Liver (tissue), 9 donors: ENCODE measurements around the gene NR5A1. TPM values are rescaled to one million over a fixed set of nuclear protein-coding genes. Genes with fewer than 3 reads are reported as not detected.

Source experiments
- DNase-seq: peaks from one replicate; pipeline ENCODE4 v3.0.0-alpha.2; 2017; ENCODE audit warnings: low spot score
- H3K27ac ChIP-seq, 2 donors: one replicate each; pipeline ENCODE4 v1.7.0; 2013; ENCODE audit warnings: inconsistent platforms in 2 of 2, low read length in 2 of 2, control low read depth in 1 of 2, low read depth in 1 of 2, mild to moderate bottlenecking in 1 of 2
- H3K27me3 ChIP-seq, 4 donors: one replicate each; pipeline versions ENCODE4 v1.6.1 to v1.7.0; 2013; ENCODE audit warnings: low read length in 3 of 4, inconsistent platforms in 1 of 4, mild to moderate bottlenecking in 1 of 4, moderate library complexity in 1 of 4; ENCODE audit not compliant: control insufficient read depth in 4 of 4, insufficient read depth in 4 of 4
- H3K36me3 ChIP-seq, 4 donors: one replicate each; pipeline versions ENCODE4 v1.6.1 to v1.7.0; 2013; ENCODE audit warnings: low read length in 3 of 4, mild to moderate bottlenecking in 3 of 4, low read depth in 1 of 4, moderate library complexity in 1 of 4; ENCODE audit not compliant: control insufficient read depth in 4 of 4, insufficient read depth in 3 of 4
- H3K4me1 ChIP-seq, 4 donors: one replicate each; pipeline versions ENCODE4 v1.6.1 to v1.7.0; 2013; ENCODE audit warnings: low read length in 3 of 4, mild to moderate bottlenecking in 3 of 4, moderate library complexity in 1 of 4; ENCODE audit not compliant: control insufficient read depth in 4 of 4, insufficient read depth in 4 of 4
- H3K4me3 ChIP-seq, 3 donors: one replicate each; pipeline versions ENCODE4 v1.6.1 to v1.7.0; 2013; ENCODE audit warnings: low read length in 3 of 3, control low read depth in 1 of 3, low read depth in 1 of 3, mild to moderate bottlenecking in 1 of 3
- H3K9ac ChIP-seq, 2 donors: one replicate each; pipeline ENCODE4 v1.7.0; 2013; ENCODE audit warnings: low read length in 2 of 2, mild to moderate bottlenecking in 2 of 2, moderate library complexity in 2 of 2, control low read depth in 1 of 2, low read depth in 1 of 2
- H3K9me3 ChIP-seq, 4 donors: one replicate each; pipeline versions ENCODE4 v1.6.1 to v1.7.0; 2013; ENCODE audit warnings: low read length in 3 of 4; ENCODE audit not compliant: control insufficient read depth in 4 of 4
- EGR1 ChIP-seq, 2 donors: IDR thresholded peaks; 2 replicates each; pipeline ENCODE4 v1.6.1; 2016 to 2018; ENCODE audit warnings: antibody characterized with exemption in 2 of 2, low read depth in 2 of 2
- FOXA1 ChIP-seq: IDR thresholded peaks from 2 replicates; pipeline ENCODE4 v1.6.1; 2016; ENCODE audit warnings: antibody characterized with exemption
- FOXA2 ChIP-seq: IDR thresholded peaks from 2 replicates; pipeline ENCODE4 v1.6.1; 2016; ENCODE audit warnings: antibody characterized with exemption
- GABPA ChIP-seq, 2 donors: IDR thresholded peaks in 1 of 2; conservative IDR thresholded peaks in 1 of 2; 2 replicates each; pipeline ENCODE4 v1.6.1; 2016; ENCODE audit warnings: antibody characterized with exemption in 2 of 2, mild to moderate bottlenecking in 1 of 2, moderate library complexity in 1 of 2
- HNF4A ChIP-seq, 2 donors: conservative IDR thresholded peaks; 2 replicates each; pipeline ENCODE4 v1.6.1; 2016; ENCODE audit warnings: antibody characterized with exemption in 2 of 2, mild to moderate bottlenecking in 2 of 2
- HNF4G ChIP-seq: IDR thresholded peaks from 2 replicates; pipeline ENCODE4 v1.6.1; 2016; ENCODE audit warnings: antibody characterized with exemption
- JUND ChIP-seq, 2 donors: IDR thresholded peaks; 2 replicates each; pipeline ENCODE4 v1.6.1; 2016; ENCODE audit warnings: antibody characterized with exemption in 2 of 2
- NR2F2 ChIP-seq: IDR thresholded peaks from 2 replicates; pipeline ENCODE4 v1.6.1; 2016; ENCODE audit warnings: antibody characterized with exemption
- RAD21 ChIP-seq, 2 donors: IDR thresholded peaks; 2 replicates each; pipeline ENCODE4 v1.6.1; 2016; ENCODE audit warnings: antibody characterized with exemption in 2 of 2, mild to moderate bottlenecking in 2 of 2
- RXRA ChIP-seq, 2 donors: IDR thresholded peaks; 2 replicates each; pipeline ENCODE4 v1.6.1; 2017 to 2018; ENCODE audit warnings: antibody characterized with exemption in 2 of 2, mild to moderate bottlenecking in 1 of 2
- TAF1 ChIP-seq: conservative IDR thresholded peaks from 2 replicates; pipeline ENCODE4 v1.6.1; 2016; ENCODE audit warnings: antibody characterized with exemption, mild to moderate bottlenecking
- YY1 ChIP-seq: IDR thresholded peaks from 2 replicates; pipeline ENCODE4 v1.6.1; 2016; ENCODE audit warnings: antibody characterized with exemption, mild to moderate bottlenecking
- WGBS: extraction: QIAGEN DNeasy Blood & Tissue Kit; methylation state at CpG from one replicate; pipeline ENCODE4 v1.1.7; 2013; 5-methylcytosine and 5-hydroxymethylcytosine counted together
- polyA plus RNA-seq, 2 donors: library from polyadenylated mRNA; stranded (reverse) in 1 of 2; unstranded in 1 of 2; fragments of 200-250 nt in 1 of 2; fragments of >200 nt in 1 of 2; fragmentation: Nextera tagmentation in 1 of 2; extraction: Ambion mirVana in 1 of 2; gene quantifications; one replicate each; pipeline versions ENCODE4 v1.2.1 to v1.2.3, GENCODE V29; 2013 to 2015
- total RNA-seq, 2 donors: library from RNA; depleted of rRNA; stranded (reverse); fragments of >200 nt; gene quantifications; one replicate each; pipeline ENCODE4 v1.2.3, GENCODE V29; 2014
- TF ChIP-seq, protein P1 (sequence below): fragments of 150-350 bp; IDR thresholded peaks from 2 replicates; pipeline ENCODE4 v1.5.1; 2017; ENCODE audit warnings: improper control_type of control experiment, low read depth, low read length; ENCODE audit not compliant: missing input control
- TF ChIP-seq, protein P2 (sequence below): IDR thresholded peaks from 2 replicates; pipeline ENCODE4 v1.6.1; 2016; ENCODE audit warnings: antibody characterized with exemption, mild to moderate bottlenecking
- TF ChIP-seq, protein P3 (sequence below): IDR thresholded peaks from 2 replicates; pipeline ENCODE4 v1.6.1; 2016; ENCODE audit warnings: antibody characterized with exemption
- TF ChIP-seq, protein P4 (sequence below): IDR thresholded peaks from 2 replicates; pipeline ENCODE4 v1.6.1; 2016; ENCODE audit warnings: antibody characterized with exemption
- TF ChIP-seq, protein P5 (sequence below): IDR thresholded peaks from 2 replicates; pipeline ENCODE4 v1.6.1; 2016; ENCODE audit warnings: antibody characterized with exemption
- donor health status: healthy.
- donor health status: healthy.
- donor health status: healthy.
- donor health status: healthy.
- donor health status: healthy.

Gene NR5A1
- total and polyA plus RNA-seq, 4 donors: not detected

DNA sequence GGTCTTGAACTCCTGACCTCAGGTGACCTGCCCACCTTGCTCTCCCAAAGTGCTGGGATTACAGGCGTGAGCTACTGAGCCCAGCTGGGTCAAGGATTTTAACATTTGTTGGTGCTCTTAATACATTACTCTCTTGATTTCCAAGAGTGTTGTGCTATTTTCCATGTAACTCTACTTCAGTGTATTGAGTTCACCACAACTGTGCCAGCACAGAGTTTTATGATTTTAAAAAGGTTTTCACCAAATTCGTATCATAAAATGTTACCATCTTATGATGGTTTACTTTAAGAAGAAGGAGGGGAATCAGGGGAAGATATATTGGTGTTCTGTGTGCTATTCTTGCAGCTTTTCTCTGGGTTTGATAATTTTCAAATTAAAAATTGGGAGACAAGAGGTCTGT, 63.6 kb downstream of the NR5A1 start:
- no peaks in the 10 kb centered on the region for H3K4me1 ChIP-seq
- TF ChIP-seq TAF1 (no peak), RXRA (IDR thresholded peaks at IDR 0.05) (no peak), HNF4G (no peak)
- no peak overlapping the region for H3K4me3 ChIP-seq
- DNase-seq: no peak
- no peak overlapping the region for H3K27ac ChIP-seq
- WGBS: 87% methylated on average over 2 of the region's 2 CpGs
- H3K27me3 ChIP-seq: no peaks in the 10 kb centered on the region
- H3K36me3 ChIP-seq: no peaks in the 10 kb centered on the region
- H3K9ac ChIP-seq: no peak overlapping the region
- no peaks in the 10 kb centered on the region for H3K9me3 ChIP-seq

DNA sequence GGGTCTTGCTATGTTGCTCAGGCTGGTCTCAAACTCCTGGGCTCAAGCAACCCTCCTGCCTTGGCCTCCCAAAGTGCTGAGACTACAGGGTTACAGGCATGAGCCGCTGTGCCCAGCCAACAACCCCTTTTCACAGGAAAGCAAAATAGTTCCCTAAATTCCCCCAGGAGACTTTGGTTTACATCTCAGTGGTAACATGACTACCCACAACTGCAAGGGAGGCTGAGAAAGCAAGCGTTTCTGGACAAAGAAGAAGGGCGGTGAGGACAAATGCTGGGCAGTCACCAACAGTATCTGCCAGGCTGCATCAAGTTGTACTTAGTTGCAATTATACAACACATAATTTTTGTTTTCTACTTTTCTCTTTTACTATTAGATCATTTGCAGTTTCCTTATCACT, 64.4 kb downstream of the NR5A1 start:
- no peaks in the 10 kb centered on the region for H3K4me1 ChIP-seq
- 81% methylated on average over 3 of the region's 3 CpGs for whole genome bisulfite sequencing
- TF ChIP-seq RAD21 (IDR thresholded peaks at IDR 0.05): no peak
- no peak for TF ChIP-seq YY1
- no peak for TF ChIP-seq HNF4G
- TF ChIP-seq RXRA (IDR thresholded peaks at IDR 0.05): no peak
- TF ChIP-seq, protein P1, sequence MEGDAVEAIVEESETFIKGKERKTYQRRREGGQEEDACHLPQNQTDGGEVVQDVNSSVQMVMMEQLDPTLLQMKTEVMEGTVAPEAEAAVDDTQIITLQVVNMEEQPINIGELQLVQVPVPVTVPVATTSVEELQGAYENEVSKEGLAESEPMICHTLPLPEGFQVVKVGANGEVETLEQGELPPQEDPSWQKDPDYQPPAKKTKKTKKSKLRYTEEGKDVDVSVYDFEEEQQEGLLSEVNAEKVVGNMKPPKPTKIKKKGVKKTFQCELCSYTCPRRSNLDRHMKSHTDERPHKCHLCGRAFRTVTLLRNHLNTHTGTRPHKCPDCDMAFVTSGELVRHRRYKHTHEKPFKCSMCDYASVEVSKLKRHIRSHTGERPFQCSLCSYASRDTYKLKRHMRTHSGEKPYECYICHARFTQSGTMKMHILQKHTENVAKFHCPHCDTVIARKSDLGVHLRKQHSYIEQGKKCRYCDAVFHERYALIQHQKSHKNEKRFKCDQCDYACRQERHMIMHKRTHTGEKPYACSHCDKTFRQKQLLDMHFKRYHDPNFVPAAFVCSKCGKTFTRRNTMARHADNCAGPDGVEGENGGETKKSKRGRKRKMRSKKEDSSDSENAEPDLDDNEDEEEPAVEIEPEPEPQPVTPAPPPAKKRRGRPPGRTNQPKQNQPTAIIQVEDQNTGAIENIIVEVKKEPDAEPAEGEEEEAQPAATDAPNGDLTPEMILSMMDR: no peak
- no peak for TF ChIP-seq NR2F2
- TF ChIP-seq, protein P2, sequence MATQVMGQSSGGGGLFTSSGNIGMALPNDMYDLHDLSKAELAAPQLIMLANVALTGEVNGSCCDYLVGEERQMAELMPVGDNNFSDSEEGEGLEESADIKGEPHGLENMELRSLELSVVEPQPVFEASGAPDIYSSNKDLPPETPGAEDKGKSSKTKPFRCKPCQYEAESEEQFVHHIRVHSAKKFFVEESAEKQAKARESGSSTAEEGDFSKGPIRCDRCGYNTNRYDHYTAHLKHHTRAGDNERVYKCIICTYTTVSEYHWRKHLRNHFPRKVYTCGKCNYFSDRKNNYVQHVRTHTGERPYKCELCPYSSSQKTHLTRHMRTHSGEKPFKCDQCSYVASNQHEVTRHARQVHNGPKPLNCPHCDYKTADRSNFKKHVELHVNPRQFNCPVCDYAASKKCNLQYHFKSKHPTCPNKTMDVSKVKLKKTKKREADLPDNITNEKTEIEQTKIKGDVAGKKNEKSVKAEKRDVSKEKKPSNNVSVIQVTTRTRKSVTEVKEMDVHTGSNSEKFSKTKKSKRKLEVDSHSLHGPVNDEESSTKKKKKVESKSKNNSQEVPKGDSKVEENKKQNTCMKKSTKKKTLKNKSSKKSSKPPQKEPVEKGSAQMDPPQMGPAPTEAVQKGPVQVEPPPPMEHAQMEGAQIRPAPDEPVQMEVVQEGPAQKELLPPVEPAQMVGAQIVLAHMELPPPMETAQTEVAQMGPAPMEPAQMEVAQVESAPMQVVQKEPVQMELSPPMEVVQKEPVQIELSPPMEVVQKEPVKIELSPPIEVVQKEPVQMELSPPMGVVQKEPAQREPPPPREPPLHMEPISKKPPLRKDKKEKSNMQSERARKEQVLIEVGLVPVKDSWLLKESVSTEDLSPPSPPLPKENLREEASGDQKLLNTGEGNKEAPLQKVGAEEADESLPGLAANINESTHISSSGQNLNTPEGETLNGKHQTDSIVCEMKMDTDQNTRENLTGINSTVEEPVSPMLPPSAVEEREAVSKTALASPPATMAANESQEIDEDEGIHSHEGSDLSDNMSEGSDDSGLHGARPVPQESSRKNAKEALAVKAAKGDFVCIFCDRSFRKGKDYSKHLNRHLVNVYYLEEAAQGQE: no peak
- TF ChIP-seq EGR1 (IDR thresholded peaks at IDR 0.05; ENCODE audit: low read depth in 2 of 2): no peak
- no peak for TF ChIP-seq GABPA (IDR thresholded peaks at IDR 0.05 in 1 of 2, conservative IDR thresholded peaks at IDR 0.05 in 1 of 2)
- TF ChIP-seq JUND (IDR thresholded peaks at IDR 0.05): no peak
- H3K27ac ChIP-seq: no peak overlapping the region
- H3K36me3 ChIP-seq: no peaks in the 10 kb centered on the region
- no peaks in the 10 kb centered on the region for H3K27me3 ChIP-seq
- H3K9ac ChIP-seq: no peak overlapping the region
- H3K4me3 ChIP-seq: no peak overlapping the region
- DNase-seq: no peak
- no peaks in the 10 kb centered on the region for H3K9me3 ChIP-seq

DNA sequence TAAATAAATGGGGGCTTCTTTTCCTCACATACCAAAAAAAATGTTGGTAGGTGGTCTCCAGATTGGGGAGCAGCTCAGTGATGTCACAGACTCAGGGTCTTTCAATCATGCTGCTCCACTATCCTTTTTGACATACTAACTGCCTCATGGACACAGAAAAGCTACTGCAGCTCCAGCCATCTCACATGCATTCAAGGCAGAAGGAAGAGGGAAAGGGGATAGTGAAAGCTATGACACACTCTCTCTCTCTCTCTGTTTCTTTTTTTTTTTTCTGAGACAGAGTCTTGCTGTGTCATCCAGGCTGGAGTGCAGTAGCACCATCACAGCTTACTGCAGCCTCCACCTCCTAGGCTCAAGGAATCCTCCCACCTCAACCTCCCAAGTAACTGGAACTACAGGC, 64.8 kb downstream of the NR5A1 start:
- H3K27me3 ChIP-seq: no peaks in the 10 kb centered on the region
- no peaks in the 10 kb centered on the region for H3K36me3 ChIP-seq
- no peaks in the 10 kb centered on the region for H3K9me3 ChIP-seq
- no peak overlapping the region for H3K4me3 ChIP-seq
- no peak for DNase-seq
- no peak overlapping the region for H3K9ac ChIP-seq
- H3K4me1 ChIP-seq: no peaks in the 10 kb centered on the region
- H3K27ac ChIP-seq: no peak overlapping the region
- no peak for TF ChIP-seq FOXA1
- TF ChIP-seq YY1: no peak
- TF ChIP-seq EGR1 (IDR thresholded peaks at IDR 0.05; ENCODE audit: low read depth in 2 of 2): no peak
- TF ChIP-seq TAF1: no peak
- TF ChIP-seq FOXA2: no peak
- TF ChIP-seq NR2F2: no peak
- TF ChIP-seq RAD21 (IDR thresholded peaks at IDR 0.05): no peak
- TF ChIP-seq, protein P3, sequence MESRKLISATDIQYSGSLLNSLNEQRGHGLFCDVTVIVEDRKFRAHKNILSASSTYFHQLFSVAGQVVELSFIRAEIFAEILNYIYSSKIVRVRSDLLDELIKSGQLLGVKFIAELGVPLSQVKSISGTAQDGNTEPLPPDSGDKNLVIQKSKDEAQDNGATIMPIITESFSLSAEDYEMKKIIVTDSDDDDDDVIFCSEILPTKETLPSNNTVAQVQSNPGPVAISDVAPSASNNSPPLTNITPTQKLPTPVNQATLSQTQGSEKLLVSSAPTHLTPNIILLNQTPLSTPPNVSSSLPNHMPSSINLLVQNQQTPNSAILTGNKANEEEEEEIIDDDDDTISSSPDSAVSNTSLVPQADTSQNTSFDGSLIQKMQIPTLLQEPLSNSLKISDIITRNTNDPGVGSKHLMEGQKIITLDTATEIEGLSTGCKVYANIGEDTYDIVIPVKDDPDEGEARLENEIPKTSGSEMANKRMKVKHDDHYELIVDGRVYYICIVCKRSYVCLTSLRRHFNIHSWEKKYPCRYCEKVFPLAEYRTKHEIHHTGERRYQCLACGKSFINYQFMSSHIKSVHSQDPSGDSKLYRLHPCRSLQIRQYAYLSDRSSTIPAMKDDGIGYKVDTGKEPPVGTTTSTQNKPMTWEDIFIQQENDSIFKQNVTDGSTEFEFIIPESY: no peak
- no peak for TF ChIP-seq RXRA (IDR thresholded peaks at IDR 0.05)
- TF ChIP-seq, protein P1: no peak
- TF ChIP-seq, protein P4, sequence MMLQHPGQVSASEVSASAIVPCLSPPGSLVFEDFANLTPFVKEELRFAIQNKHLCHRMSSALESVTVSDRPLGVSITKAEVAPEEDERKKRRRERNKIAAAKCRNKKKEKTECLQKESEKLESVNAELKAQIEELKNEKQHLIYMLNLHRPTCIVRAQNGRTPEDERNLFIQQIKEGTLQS: no peak
- no peak for TF ChIP-seq HNF4G
- TF ChIP-seq GABPA (IDR thresholded peaks at IDR 0.05 in 1 of 2, conservative IDR thresholded peaks at IDR 0.05 in 1 of 2): no peak
- TF ChIP-seq, protein P5, sequence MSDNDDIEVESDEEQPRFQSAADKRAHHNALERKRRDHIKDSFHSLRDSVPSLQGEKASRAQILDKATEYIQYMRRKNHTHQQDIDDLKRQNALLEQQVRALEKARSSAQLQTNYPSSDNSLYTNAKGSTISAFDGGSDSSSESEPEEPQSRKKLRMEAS: no peak
- TF ChIP-seq HNF4A (conservative IDR thresholded peaks at IDR 0.05): no peak
